NCI-H1092 treated with DMSO at 0.1 percent for 48 hours (cell line): ENCODE results near the gene MAP3K4.
A peak's percentile ranks its signal among the peaks of the same experiment; 100 is the strongest.

Source experiments
- DNase-seq: peaks from one replicate; lab custom pipeline; 2025; lab: John Stamatoyannopoulos, UW

Gene MAP3K4

GRCh38 chr6:161127071-161127740, 135.6 kb downstream of the MAP3K4 start:
- no peak for DNase-seq

GRCh38 chr6:161128230-161128629, 136.7 kb downstream of the MAP3K4 start:
- no peak for DNase-seq

- no peak for DNase-seq
Observed at GRCh38 chr6:161128680-161129196, 137.2 kb downstream of the MAP3K4 start.

DNA sequence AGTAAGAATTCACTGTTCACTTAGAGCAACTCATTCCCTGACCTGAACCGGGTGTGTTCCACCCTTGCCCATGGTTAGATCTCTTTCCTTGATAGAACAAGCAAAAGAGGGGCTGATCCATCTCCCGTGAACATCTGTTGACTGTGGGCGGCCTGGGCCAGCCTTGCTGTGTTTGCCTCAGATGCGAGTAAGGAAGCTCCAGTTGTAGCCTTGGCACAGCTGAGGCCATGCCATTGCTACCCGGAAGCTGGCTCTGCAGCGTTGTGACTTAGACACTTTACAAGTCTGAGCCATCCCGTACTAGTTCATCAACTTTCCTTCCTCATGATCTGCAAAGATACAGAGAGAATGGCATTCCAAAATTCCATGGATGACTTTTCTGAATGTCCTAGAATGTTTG, 139.0 kb downstream of the MAP3K4 start:
- no peak for DNase-seq

DNA sequence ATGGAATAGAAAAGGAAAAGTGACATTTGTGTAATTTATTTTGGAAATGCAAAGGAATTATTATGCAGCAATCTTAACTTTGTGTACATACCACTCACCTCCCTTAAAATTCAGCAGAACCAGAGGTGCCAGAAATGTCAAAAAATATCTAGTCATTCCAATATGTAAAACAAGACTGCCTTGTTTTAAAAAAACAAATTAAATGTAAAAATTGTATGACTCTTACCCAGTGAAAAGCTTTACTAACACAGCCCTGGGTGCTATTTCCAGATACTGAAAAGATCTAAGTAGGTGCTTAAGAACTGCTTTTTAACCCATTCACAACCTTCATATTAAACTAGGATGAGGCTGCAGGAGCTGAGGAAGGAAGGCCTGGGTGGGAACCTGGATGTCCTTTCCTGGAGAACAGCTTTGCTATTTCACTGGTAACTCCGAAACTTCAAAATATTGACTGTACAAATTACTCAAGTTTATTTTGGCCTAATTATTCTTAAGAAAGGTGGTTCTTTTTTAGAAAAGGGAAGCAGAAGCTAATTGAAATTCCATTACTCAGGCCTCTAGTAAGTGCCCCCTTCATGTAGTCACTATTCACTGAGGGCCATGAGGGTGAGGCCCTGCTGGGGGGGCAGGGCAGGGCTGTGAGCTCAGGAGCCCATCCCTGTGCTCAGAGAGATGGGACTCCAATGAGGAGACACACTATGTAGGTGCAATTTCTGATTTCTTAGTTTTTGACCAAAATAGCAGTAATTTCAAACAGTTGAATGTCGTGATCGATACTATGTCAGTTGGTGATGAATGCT, 139.6 kb downstream of the MAP3K4 start:
- DNase-seq: no peak

- no peak for DNase-seq
Observed at GRCh38 chr6:161132384-161132783, 140.8 kb downstream of the MAP3K4 start.

DNA sequence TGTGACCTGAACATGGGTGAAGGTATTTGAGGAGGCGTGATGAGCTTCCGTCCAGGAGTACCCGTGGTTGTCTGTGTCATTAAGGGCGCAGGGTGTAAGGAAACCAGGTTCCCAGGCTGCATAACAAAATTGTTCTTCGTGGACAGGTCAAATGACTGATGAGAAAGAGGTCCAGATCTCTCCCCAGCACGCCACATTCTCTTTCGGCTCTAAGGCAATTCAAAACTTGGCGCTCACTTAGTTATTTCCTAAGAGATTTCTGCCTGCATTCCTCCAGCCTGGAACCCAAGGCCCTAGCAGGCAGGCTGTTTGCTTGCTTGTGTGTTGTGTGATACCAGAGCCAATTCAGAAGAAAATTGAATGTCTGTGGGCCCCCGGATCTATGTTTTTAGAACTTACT, 142.4 kb downstream of the MAP3K4 start:
- no peak for DNase-seq

DNA sequence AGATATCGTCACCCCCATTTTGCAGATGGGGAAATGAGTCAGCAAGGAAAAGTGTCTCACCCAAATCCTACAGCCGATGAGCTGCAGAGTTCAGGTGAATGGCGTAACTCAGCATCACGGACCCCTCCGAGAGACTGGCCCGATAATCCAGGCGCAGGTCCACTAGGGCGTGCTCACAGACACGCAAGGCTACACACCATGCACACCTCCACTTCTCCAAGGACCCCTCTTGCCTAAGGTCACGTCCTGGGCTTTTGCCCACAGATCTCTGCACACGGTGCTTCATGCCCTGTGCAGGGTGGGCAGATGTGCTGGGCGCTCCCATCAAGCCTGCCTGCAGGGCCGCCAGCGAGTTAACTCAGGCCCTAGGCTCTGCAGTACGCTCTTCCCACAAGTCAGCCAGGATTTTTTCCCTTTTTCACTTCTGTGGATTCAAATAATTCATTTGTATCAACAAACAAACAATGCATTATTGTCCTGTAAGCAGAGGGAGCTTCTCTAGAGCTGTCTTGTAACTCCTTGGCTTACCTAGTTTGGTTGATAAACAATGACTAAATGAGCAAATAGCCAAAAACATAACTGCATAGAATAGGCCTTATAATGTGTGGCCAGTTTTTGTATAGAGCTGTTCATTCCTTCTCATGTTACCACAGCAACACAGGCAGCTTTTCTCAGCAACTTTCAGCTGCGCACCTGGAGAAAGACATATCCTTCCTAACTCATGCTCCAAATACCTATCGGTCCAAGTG, 143.2 kb downstream of the MAP3K4 start:
- DNase-seq: no peak

DNA sequence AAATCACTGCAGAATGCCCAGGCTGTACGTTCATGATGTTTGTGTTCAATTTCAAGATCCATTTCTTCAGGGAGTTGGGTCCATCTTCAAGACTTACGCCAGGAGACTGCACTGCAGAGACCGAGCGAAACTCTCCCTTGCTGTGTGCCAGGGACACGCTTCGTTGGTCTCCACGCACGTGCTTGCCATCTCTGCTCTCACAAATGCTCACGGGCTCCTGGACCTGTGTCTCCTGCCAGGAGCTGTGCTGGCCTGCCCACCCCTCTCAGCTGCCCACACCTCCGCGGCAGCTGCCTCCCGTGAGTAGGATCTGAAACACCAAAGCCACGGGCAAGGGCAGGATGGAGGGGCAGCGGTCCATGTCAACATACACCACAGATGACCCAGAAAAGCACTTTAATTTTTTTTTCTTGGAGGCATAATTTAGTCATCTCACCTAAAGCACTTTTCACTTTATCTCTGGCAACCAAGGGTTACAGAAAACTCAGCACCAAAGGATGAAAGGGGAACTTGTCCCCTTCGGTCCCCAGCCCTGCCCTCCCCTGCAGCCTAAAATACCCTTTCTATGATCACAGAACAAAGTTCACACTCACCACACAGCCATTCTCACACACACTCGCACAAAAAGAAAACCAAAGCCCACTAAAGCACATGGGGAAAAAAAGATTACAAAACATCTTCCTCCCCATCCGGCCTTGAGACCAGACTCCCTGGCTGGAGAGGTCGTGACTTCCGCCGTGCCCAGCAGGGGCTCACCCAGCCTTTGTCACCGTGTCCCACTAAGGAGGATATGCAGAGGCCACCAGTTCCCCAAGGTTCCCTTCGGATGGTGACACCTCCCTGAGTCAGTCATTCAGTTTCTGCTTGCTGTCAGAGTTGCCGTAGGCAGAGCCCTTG, 144.4 kb downstream of the MAP3K4 start:
- DNase-seq: no peak

- no peak for DNase-seq
Observed at GRCh38 chr6:161136655-161137054, 145.1 kb downstream of the MAP3K4 start.

- DNase-seq: no peak
Observed at GRCh38 chr6:161137320-161137719, 145.8 kb downstream of the MAP3K4 start.

- no peak for DNase-seq
Observed at GRCh38 chr6:161137839-161138542, 146.4 kb downstream of the MAP3K4 start.

DNA sequence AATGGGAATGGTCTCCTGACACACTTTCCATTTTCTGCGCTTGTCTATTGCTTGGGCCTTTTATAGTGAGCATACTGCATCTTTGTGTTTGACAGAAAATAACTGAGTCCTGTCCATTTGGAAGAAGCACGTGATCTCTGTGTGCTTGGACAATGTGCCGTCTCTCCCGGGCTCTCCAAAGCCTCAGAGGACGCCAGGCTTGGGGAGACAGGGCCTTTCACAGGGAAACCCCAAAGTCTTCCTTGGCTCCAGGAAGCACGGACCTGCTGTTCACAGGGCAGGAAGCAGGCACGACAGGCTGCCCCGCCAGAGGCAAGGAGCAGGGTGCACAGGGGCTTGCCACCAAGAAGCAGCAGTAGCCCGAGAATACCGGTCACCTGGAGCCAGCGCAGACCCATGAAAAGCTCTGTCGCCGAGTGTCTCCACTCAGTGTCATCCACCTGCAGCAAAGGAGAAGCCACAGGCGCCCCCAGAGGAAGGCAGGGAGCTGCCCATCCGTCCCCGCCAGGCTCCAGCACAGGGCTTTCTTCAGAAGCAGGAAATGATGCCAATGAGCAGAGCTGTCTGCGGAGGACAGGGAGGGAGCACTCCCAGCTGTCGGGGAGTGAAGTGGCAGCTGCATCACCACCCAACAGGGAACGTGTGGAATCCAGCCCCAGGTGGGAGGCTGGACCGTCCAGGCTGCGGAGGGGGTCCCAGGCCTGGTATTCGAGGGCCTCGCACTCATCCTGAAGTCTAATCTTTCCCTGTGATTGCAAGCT, 147.2 kb downstream of the MAP3K4 start:
- DNase-seq: no peak

DNA sequence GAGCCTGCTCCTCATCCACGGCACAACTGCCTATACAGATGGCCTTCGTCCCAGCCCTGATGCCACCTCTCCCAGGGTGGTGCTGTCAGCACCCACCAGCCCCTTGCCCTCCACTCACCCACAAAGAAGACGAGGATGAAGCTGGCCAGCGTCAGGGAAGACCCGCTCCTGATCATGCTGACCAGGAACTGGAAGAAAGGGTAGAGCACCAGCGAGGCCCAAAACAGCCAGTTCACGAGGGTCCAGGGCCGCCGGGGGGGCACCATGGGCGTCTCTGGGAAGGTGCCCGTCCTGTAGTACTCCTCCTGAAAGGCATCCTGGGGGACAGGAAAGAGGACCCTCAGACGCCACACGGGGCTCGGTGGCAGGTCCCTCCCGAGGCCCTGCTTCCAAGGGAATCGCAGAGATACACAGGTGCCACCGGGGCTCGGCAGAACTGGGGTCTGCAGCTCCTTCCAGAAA, 147.8 kb downstream of the MAP3K4 start:
- no peak for DNase-seq

- no peak for DNase-seq
Observed at GRCh38 chr6:161139766-161140553, 148.4 kb downstream of the MAP3K4 start.

GRCh38 chr6:161140554-161140875, 148.9 kb downstream of the MAP3K4 start:
- DNase-seq: no peak

- DNase-seq: peak; percentile 63
Observed at GRCh38 chr6:161141173-161141572, 149.6 kb downstream of the MAP3K4 start.

DNA sequence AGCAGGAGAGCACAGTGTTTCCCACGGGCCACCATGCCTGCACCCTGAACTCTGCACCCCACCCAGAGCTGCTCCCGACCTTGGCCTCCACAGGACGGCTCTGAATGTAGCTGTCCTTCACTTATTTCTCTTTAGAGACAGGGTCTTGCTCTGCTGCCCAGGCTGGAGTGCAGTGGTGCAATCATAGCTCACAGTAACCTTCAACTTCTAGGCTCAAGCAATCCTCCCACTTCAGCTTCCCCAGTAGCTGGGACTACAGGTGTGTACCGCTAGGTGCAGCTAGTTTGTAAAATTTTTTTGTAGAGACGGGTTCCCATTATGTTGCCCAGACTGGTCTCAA, 151.4 kb downstream of the MAP3K4 start:
- DNase-seq: no peak

DNA sequence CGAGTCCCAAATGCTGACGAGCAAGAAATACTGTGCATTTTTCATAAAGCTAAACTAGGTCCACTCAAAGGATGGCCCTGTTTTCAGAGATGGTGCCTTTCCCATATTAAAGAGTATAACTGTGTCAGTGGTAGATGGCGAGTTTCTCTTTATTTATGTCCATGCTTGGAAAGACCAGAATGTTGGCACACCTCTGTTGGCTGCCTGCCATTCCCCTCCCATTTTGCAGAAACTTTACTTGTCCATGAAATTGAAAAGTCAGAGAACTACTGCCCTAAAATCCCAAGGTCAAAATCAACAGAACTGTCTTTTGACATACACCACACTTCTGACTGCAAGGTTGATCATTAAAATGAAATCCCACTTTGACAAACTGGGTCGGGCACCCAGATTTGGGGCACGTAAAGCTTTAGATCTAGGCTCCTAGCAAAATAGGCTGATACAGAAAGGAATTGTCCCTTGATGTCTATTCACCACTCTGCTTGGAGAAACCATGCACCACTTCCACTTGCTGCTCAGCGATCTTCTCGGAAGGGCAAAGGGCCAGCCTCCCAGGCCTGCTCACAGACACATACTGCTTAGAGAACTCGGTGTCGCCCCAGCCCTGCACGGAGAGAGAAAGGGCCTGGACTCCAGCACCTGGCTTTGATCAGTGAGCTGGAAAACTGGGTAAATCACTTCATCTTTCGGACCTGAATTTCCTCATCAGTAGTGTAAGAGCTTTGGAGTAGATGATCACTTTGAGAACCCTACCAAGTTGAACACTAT, 152.3 kb downstream of the MAP3K4 start:
- no peak for DNase-seq
